ENCODE measurements around the gene FCHO1. TPM values are rescaled to one million over a fixed set of nuclear protein-coding genes. Genes with fewer than 3 reads are reported as not detected.
"Not testable (repeated sequence)": the region's sequence is repeated elsewhere in the genome, so short reads cannot be mapped to it uniquely, and the experiment has no call there.

Gene FCHO1
- total RNA-seq, 2 experiments from 2014 or later, result 76.3 to 84.1 TPM

DNA sequence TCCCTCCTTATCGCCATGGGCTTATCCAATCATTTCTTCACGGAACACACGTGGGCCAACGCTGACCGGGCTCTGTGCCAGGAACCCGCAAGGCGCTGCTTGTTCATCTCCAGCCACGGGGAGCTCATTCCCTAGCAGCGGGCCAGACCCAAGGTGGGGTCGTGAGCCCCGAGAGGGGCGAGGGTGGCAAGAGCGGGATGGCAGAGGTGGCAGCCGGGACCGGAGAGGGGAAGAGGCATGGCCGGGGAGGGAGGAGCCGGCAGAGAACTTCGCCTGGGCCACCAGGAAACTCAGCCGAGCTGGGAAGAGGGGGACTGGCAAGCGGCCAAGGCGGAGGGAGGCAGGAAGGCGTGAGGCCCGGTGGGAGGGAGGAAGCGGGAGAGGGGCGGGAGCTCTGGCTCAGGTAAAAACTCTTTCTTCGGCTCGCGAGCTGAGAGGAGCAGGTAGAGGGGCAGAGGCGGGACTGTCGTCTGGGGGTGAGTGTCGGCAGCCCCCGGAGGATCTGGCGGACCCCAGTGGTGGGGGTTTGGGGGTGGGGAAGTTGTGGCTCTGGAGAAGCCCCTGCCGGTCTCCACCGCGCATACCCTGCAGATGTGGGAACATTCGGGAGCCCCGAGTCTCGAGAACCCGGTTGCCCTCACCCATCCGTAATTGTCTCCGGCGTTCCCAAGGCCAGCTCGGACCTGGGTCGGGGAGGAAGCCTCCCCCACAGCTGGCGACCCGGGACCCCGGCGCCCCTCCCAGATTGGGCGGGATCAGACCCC is 43.6 kb downstream of the FCHO1 start, which contains the start of gene B3GNT3:
TSS of gene B3GNT3 (plus strand) at position 408 of the 764 bp plus-strand sequence. CDS start 12,670 bp downstream, outside the sequence.
- peaks cover 66% of the 10 kb centered on the region for H3K4me1 Mint-ChIP-seq

DNA sequence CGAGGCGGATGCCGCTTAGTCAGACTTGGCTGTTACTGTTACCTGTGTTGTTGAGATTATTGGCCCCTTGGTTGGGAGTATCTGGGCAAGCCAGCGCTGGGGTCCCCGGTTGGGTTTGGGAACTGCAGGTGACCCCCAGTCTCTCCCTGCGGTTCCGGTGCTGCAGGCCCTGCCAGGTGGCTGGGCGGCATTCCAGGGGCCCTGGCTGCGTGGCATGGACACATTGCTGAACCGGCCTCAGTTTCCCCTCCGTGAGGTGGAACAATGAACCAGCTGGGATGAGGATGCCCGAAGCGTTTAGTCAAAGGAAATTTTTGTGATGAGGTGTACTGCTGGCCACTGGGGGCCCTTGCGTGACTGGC is 44.2 kb downstream of the FCHO1 start:
- Mint-ChIP-seq H3K4me1 (peaks cover 61% of the 10 kb centered on the region), H3K4me3 (peak overlapping the region; percentile 30), H3K36me3 (ENCODE audit: low read depth) (peaks cover 2% of the 10 kb centered on the region), H3K27me3 (peaks cover 10% of the 10 kb centered on the region), H3K9me3 (no peaks in the 10 kb centered on the region), H3K27ac (no peak overlapping the region)
- DNase-seq, result no peak
- ChIA-PET CTCF (interaction anchor here (1.1 to 2.1 kb wide), 3 partner anchors 10 to 137 kb away, joined by 3 to 7 read pairs (median 3); partner anchors contain the start of gene CCDC124), POLR2A (no interaction called here)

More for the DNA sequence above, 43.6 kb downstream of the FCHO1 start, which contains the start of gene B3GNT3:
- ChIA-PET POLR2A (no interaction called here), CTCF (interaction anchor here (0.6 to 2.1 kb wide), 4 partner anchors 10 to 55 kb away, joined by 3 to 7 read pairs (median 4); no protein-coding TSS in a partner anchor)
- Mint-ChIP-seq H3K27ac (peak within 1 kb of the TSS; percentile 73), H3K4me3 (peak within 1 kb of the TSS; percentile 32), H3K36me3 (ENCODE audit: low read depth) (peaks cover 2% of the 10 kb centered on the region), H3K27me3 (peaks cover 10% of the 10 kb centered on the region), H3K9me3 (no peaks in the 10 kb centered on the region)
- peak; percentile 21 for DNase-seq

GRCh38 chr19:17796013-17796837 is 44.9 kb downstream of the FCHO1 start:
- POLR2A ChIA-PET, result interaction anchor here (0.5 kb wide), 1 partner anchor 234 kb away, joined by 3 read pairs; no protein-coding TSS in a partner anchor

GRCh38 chr19:17796838-17797423 is 45.7 kb downstream of the FCHO1 start:
- peaks cover 2% of the 10 kb centered on the region for H3K36me3 Mint-ChIP-seq (ENCODE audit: low read depth)
- H3K4me3 Mint-ChIP-seq, result no peak overlapping the region
- H3K9me3 Mint-ChIP-seq, result no peaks in the 10 kb centered on the region
- peaks cover 49% of the 10 kb centered on the region for H3K4me1 Mint-ChIP-seq
- no peak for DNase-seq
- POLR2A ChIA-PET, result interaction anchor here (0.5 kb wide), 1 partner anchor 235 kb away, joined by 3 read pairs; no protein-coding TSS in a partner anchor
- H3K27me3 Mint-ChIP-seq, result peaks cover 10% of the 10 kb centered on the region
- peak overlapping the region; percentile 22 for H3K27ac Mint-ChIP-seq
- CTCF ChIA-PET, result interaction anchor here (0.6 to 1.0 kb wide), 2 partner anchors 18 to 25 kb away, joined by 3 read pairs; no protein-coding TSS in a partner anchor

More at GRCh38 chr19:17796013-17796837, 44.9 kb downstream of the FCHO1 start:
- Mint-ChIP-seq H3K4me1 (peaks cover 56% of the 10 kb centered on the region), H3K27me3 (peaks cover 10% of the 10 kb centered on the region), H3K4me3 (no peak overlapping the region), H3K9me3 (no peaks in the 10 kb centered on the region), H3K27ac (no peak overlapping the region), H3K36me3 (ENCODE audit: low read depth) (peaks cover 2% of the 10 kb centered on the region)
- no peak for DNase-seq
- CTCF ChIA-PET, result interaction anchor here (1.0 to 2.1 kb wide), 4 partner anchors 11 to 136 kb away, joined by 3 to 7 read pairs (median 3); partner anchors contain the start of gene CCDC124

DNA sequence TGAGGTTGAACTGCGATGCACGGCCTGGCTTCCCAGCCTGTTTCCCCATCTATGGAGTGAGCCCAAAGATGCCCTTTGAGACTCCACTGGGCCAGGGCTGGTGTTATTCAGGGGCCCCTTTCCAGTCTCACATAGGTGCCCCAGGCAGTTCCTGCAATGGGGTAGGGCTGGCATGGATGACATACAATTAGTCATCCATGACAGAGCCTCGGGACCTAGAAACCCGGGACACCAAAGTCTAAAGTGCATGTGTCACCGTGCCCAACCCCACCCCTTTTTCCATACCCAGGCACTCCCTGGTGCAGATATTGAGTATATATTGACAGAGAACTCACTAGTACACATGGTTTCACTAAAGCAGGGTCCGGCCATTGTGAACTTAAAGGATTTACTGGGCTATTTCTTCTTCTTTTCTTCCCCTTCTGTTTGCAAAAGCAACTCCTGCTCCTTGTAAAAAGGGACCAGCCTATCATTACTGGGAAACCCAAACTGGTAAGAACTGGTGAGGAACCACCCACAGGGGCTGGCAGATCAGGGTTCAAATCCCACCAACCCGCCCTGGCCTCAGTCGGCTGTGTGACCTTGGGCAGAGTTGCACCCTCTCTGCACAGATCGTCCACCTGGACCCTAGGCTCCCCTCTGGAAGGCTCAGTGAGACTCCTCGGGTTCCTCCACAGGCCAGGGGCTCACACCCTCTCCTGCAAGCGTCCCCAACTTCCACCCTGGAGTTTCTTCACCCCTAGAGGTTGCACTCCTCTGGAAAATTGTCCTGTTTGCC is 46.3 kb downstream of the FCHO1 start:
- POLR2A ChIA-PET, result no interaction called here

GRCh38 chr19:17798599-17798998 is 47.3 kb downstream of the FCHO1 start:
- not testable (repeated sequence) for DNase-seq
- CTCF ChIA-PET, result interaction anchor here (0.6 to 1.8 kb wide), 4 partner anchors 32 to 192 kb away, joined by 3 to 7 read pairs (median 4); partner anchors contain the start of gene CCDC124

More for the DNA sequence above, 46.3 kb downstream of the FCHO1 start:
- no peak overlapping the region for H3K4me3 Mint-ChIP-seq
- CTCF ChIA-PET, result interaction anchor here (0.6 to 1.0 kb wide), 2 partner anchors 17 to 25 kb away, joined by 3 read pairs; no protein-coding TSS in a partner anchor
- H3K27me3 Mint-ChIP-seq, result peaks cover 10% of the 10 kb centered on the region
- H3K4me1 Mint-ChIP-seq, result peaks cover 53% of the 10 kb centered on the region
- DNase-seq, result no peak
- peak overlapping the region; percentile 41 for H3K27ac Mint-ChIP-seq
- no peaks in the 10 kb centered on the region for H3K9me3 Mint-ChIP-seq
- H3K36me3 Mint-ChIP-seq (ENCODE audit: low read depth), result peaks cover 6% of the 10 kb centered on the region

GRCh38 chr19:17802137-17802858 is 51.0 kb downstream of the FCHO1 start:
- Mint-ChIP-seq H3K4me1 (peaks cover 54% of the 10 kb centered on the region), H3K36me3 (ENCODE audit: low read depth) (peaks cover 4% of the 10 kb centered on the region), H3K27ac (peak overlapping the region; percentile 97), H3K27me3 (no peaks in the 10 kb centered on the region), H3K4me3 (no peak overlapping the region), H3K9me3 (no peaks in the 10 kb centered on the region)
- DNase-seq, result no peak
- ChIA-PET POLR2A (interaction anchor here (0.6 kb wide), 1 partner anchor 249 kb away, joined by 3 read pairs; no protein-coding TSS in a partner anchor), CTCF (interaction anchor here (0.6 to 2.8 kb wide), 8 partner anchors 11 to 57 kb away, joined by 3 to 14 read pairs (median 3); partner anchors contain the start of gene RPL18A)

More at GRCh38 chr19:17798599-17798998, 47.3 kb downstream of the FCHO1 start:
- POLR2A ChIA-PET, result interaction anchor here (0.6 kb wide), 1 partner anchor 47 kb away, joined by 4 read pairs; no protein-coding TSS in a partner anchor
- H3K27me3 Mint-ChIP-seq; H3K9me3 Mint-ChIP-seq; H3K4me3 Mint-ChIP-seq; H3K27ac Mint-ChIP-seq; H3K36me3 Mint-ChIP-seq (ENCODE audit: low read depth): not testable (repeated sequence)
- peaks cover 57% of the 10 kb centered on the region for H3K4me1 Mint-ChIP-seq

DNA sequence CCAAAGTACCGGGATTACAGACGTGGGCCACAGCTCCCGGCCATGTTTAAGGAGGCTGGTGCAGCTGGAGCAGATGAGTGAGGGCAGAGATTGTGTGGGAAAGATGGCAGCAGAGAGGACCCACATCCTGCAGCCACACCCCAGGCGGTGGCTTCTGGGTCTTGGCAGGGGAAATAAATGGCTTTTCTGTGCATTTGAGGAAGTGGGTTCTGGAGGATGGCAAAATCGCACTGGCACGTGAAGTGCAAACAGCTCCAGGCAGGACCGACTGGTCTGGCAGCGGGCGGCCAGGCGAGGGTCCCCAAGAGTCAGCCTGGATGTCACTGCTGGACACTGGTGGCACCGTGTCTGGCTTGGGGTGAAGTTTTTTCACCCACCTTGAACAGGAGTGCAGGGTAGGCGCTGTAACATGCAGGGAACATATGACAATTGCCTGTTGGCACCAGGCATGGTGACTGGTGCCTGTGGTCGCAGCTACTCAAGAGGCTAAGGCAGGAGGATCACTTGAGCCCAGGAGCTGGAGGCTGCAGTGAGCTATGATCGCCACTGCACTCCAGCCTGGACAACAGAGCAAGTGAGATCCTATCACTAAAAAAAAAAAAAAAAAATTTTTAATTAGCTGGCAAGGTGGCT is 52.1 kb downstream of the FCHO1 start:
- Mint-ChIP-seq H3K4me3 (peak overlapping the region; percentile 55), H3K9me3 (no peaks in the 10 kb centered on the region), H3K27me3 (peaks cover 2% of the 10 kb centered on the region), H3K4me1 (peaks cover 52% of the 10 kb centered on the region), H3K36me3 (ENCODE audit: low read depth) (peaks cover 4% of the 10 kb centered on the region), H3K27ac (peak overlapping the region; percentile 97)
- peak; percentile 71 for DNase-seq
- CTCF ChIA-PET, result interaction anchor here (1.0 to 2.8 kb wide), 6 partner anchors 10 to 129 kb away, joined by 3 to 14 read pairs (median 6); partner anchors contain the start of genes CCDC124 and RPL18A
- POLR2A ChIA-PET, result no interaction called here

DNA sequence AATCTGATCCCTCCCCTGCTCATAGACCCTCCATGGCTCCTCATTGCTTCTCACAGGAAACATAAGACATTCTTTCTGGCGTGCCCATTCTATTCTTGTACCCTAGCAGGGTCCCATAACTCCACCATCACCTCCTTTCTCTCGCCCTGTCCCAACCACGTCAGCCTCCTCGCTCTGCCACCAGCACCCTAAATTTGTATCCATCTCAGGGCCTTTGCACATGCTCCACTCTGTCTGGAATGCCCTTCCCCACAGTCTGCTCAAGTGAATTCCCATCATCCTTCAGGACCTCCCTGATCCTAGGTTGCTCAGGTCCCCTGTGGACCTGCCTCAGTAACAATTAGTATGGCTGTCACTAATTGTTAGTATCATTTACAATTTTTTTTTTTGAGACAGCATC is 54.1 kb downstream of the FCHO1 start:
- DNase-seq, result no peak

GRCh38 chr19:17806945-17807344 is 55.7 kb downstream of the FCHO1 start:
- Mint-ChIP-seq H3K36me3 (ENCODE audit: low read depth) (peaks cover 4% of the 10 kb centered on the region), H3K4me1 (peaks cover 53% of the 10 kb centered on the region), H3K27ac (no peak overlapping the region), H3K27me3 (peaks cover 2% of the 10 kb centered on the region), H3K9me3 (no peaks in the 10 kb centered on the region), H3K4me3 (peak overlapping the region; percentile 13)
- DNase-seq, result peak; percentile 32
- POLR2A ChIA-PET, result no interaction called here
- CTCF ChIA-PET, result interaction anchor here (1.1 kb wide), 2 partner anchors 24 to 53 kb away, joined by 3 to 4 read pairs; partner anchors contain the start of gene RPL18A

More for the DNA sequence above, 54.1 kb downstream of the FCHO1 start:
- peaks cover 4% of the 10 kb centered on the region for H3K36me3 Mint-ChIP-seq (ENCODE audit: low read depth)
- CTCF ChIA-PET, result interaction anchor here (0.6 to 0.7 kb wide), 4 partner anchors 22 to 784 kb away, joined by 3 to 4 read pairs (median 3); no protein-coding TSS in a partner anchor
- H3K4me1 Mint-ChIP-seq, result peaks cover 54% of the 10 kb centered on the region
- no peak overlapping the region for H3K4me3 Mint-ChIP-seq
- H3K27me3 Mint-ChIP-seq, result peaks cover 2% of the 10 kb centered on the region
- peak overlapping the region; percentile 2 for H3K27ac Mint-ChIP-seq
- POLR2A ChIA-PET, result interaction anchor here (1.2 kb wide), 1 partner anchor 42 kb away, joined by 3 read pairs; the partner anchor contains the start of gene JAK3
- H3K9me3 Mint-ChIP-seq, result no peaks in the 10 kb centered on the region
